HepG2 (cell line): ENCODE measurements around the gene SEC16A. TPM values are rescaled to one million over a fixed set of nuclear protein-coding genes. Genes with fewer than 3 reads are reported as not detected.

ENCODE experiments used
- ASH2L ChIP-seq: fragments of 300-600, 200-600 bp; sonication (generic); IDR thresholded peaks from 2 replicates; pipeline ENCODE4 v1.7.0; 2017; ENCODE audit warnings: low read depth, mild to moderate bottlenecking, moderate library complexity, mixed read lengths, low read length; ENCODE audit not compliant: insufficient read length
- ATRX ChIP-seq: sonication (generic); formaldehyde crosslinking; IDR thresholded peaks from 2 replicates; pipeline ENCODE4 v1.4.0; 2020; ENCODE audit warnings: missing genetic modification reagents, borderline replicate concordance
- CBX1 ChIP-seq: IDR thresholded peaks from one replicate; pipeline ENCODE4 v1.6.1; 2016; ENCODE audit warnings: antibody characterized with exemption, low read depth
- CBX5 ChIP-seq: sonication (generic); formaldehyde crosslinking; IDR thresholded peaks from 2 replicates; pipeline ENCODE4 v1.4.0; 2020; ENCODE audit warnings: missing genetic modification reagents, borderline replicate concordance
- ETV5 ChIP-seq: IDR thresholded peaks from 2 replicates; pipeline ENCODE4 v1.6.1; 2018; ENCODE audit warnings: missing biosample characterization, missing genetic modification reagents, inconsistent platforms, borderline replicate concordance
- FOSL2 ChIP-seq: sonication (generic); formaldehyde crosslinking; IDR thresholded peaks from 2 replicates; pipeline ENCODE4 v1.4.0; 2020; ENCODE audit warnings: missing genetic modification reagents
- HDAC2 ChIP-seq: sonication (generic); formaldehyde crosslinking; IDR thresholded peaks from 2 replicates; pipeline ENCODE4 v1.4.0; 2020; ENCODE audit warnings: missing genetic modification reagents
- IRF2 ChIP-seq: IDR thresholded peaks from 2 replicates; pipeline ENCODE4 v1.6.1; 2018; ENCODE audit warnings: missing genetic modification reagents, missing compliant biosample characterization
- ISL2 ChIP-seq: sonication (generic); formaldehyde crosslinking; IDR thresholded peaks from 2 replicates; pipeline ENCODE4 v1.5.0; 2020; ENCODE audit warnings: missing genetic modification reagents
- ISX ChIP-seq: sonication (generic); formaldehyde crosslinking; conservative IDR thresholded peaks from 2 replicates; pipeline ENCODE4 v1.5.0; 2020; ENCODE audit warnings: missing genetic modification reagents
- STAT5B ChIP-seq: sonication (generic); formaldehyde crosslinking; IDR thresholded peaks from 2 replicates; pipeline ENCODE4 v1.4.0; 2020; ENCODE audit warnings: missing genetic modification reagents
- ZFX ChIP-seq: sonication (generic); formaldehyde crosslinking; IDR thresholded peaks from 2 replicates; pipeline ENCODE4 v1.4.0; 2020; ENCODE audit warnings: mild to moderate bottlenecking, low read depth, missing genetic modification reagents, moderate library complexity
- ZNF17 ChIP-seq: sonication (generic); formaldehyde crosslinking; IDR thresholded peaks from 2 replicates; pipeline ENCODE4 v1.5.0; 2020; ENCODE audit warnings: mild to moderate bottlenecking, missing genetic modification reagents
- ZNF205 ChIP-seq: IDR thresholded peaks from 2 replicates; pipeline ENCODE4 v1.6.1; 2018; ENCODE audit warnings: missing biosample characterization, missing genetic modification reagents
- ZNF891 ChIP-seq: sonication (generic); formaldehyde crosslinking; IDR thresholded peaks from 2 replicates; pipeline ENCODE4 v1.5.0; 2020; ENCODE audit warnings: mild to moderate bottlenecking, missing genetic modification reagents
- polyA plus RNA-seq, 8 experiments: library from polyadenylated mRNA; depleted of rRNA in 3 of 8; stranded (reverse) in 7 of 8; unstranded in 1 of 8; fragments of >200 nt; fragmentation: Illumina TruSeq in 4 of 8; extraction: Trizol in 4 of 8; gene quantifications; 2 replicates each; pipeline versions ENCODE4 v1.2.1 to v1.2.3, GENCODE V29; 2011 to 2016; ENCODE audit warnings: low read depth in 4 of 8, missing spikeins in 1 of 8, mixed read lengths in 1 of 8; ENCODE audit not compliant: insufficient read depth in 1 of 8
- total RNA-seq, 5 experiments: library from RNA; depleted of rRNA; stranded (reverse); fragments of >200 nt; fragmentation: Illumina TruSeq; extraction: Trizol; gene quantifications; 2 replicates each; pipeline ENCODE4 v1.2.3, GENCODE V29; 2016; ENCODE audit warnings: low read depth in 1 of 5
- TF ChIP-seq, protein P1 (sequence below): sonication (generic); formaldehyde crosslinking; IDR thresholded peaks from 2 replicates; pipeline ENCODE4 v1.4.0; 2020; ENCODE audit warnings: missing genetic modification reagents
- TF ChIP-seq, protein P2 (sequence below): sonication (generic); formaldehyde crosslinking; IDR thresholded peaks from 2 replicates; pipeline ENCODE4 v1.8.1; 2022; ENCODE audit warnings: low read depth, mild to moderate bottlenecking, missing genetic modification reagents
- TF ChIP-seq, protein P3 (sequence below): sonication (generic); formaldehyde crosslinking; IDR thresholded peaks from 2 replicates; pipeline ENCODE4 v1.8.0; 2022; ENCODE audit warnings: mild to moderate bottlenecking, missing genetic modification reagents, borderline replicate concordance

The SEC16A gene
- total and polyA plus RNA-seq, 2 of the 13 experiments (the other 11 are each of a cell fraction or from before 2014, with no cell fraction given) = 15.9 to 18.9 TPM

DNA sequence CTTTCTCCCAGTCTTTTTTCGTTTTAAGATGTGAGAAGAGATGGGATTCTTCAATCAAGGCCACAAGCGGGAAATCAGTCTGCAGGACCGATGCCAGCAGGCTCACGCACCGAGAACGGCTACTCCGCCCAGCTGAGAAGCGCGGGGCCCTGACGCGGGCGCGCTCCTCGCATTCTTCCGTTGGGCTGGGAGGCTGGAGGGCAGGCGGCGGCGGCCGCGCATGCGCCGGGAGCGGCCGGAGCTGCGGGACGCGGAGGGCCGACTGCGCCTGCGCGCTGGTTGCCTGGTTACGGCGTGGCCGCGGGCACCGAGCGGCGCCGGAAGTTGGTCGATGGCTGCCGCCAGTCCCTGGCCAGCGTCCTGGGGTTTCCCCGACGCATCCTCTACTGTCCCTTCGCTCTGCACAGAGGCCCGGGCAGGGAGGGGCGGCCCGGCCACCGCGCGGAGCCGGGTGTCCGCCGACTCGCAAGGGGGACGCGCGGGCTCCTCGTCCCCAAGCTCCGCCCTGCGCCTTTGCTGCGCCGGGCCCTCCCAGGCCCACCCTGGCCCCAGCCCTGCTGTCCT lies 831 bp upstream of the SEC16A start (continued):
- TF ChIP-seq, protein P1, sequence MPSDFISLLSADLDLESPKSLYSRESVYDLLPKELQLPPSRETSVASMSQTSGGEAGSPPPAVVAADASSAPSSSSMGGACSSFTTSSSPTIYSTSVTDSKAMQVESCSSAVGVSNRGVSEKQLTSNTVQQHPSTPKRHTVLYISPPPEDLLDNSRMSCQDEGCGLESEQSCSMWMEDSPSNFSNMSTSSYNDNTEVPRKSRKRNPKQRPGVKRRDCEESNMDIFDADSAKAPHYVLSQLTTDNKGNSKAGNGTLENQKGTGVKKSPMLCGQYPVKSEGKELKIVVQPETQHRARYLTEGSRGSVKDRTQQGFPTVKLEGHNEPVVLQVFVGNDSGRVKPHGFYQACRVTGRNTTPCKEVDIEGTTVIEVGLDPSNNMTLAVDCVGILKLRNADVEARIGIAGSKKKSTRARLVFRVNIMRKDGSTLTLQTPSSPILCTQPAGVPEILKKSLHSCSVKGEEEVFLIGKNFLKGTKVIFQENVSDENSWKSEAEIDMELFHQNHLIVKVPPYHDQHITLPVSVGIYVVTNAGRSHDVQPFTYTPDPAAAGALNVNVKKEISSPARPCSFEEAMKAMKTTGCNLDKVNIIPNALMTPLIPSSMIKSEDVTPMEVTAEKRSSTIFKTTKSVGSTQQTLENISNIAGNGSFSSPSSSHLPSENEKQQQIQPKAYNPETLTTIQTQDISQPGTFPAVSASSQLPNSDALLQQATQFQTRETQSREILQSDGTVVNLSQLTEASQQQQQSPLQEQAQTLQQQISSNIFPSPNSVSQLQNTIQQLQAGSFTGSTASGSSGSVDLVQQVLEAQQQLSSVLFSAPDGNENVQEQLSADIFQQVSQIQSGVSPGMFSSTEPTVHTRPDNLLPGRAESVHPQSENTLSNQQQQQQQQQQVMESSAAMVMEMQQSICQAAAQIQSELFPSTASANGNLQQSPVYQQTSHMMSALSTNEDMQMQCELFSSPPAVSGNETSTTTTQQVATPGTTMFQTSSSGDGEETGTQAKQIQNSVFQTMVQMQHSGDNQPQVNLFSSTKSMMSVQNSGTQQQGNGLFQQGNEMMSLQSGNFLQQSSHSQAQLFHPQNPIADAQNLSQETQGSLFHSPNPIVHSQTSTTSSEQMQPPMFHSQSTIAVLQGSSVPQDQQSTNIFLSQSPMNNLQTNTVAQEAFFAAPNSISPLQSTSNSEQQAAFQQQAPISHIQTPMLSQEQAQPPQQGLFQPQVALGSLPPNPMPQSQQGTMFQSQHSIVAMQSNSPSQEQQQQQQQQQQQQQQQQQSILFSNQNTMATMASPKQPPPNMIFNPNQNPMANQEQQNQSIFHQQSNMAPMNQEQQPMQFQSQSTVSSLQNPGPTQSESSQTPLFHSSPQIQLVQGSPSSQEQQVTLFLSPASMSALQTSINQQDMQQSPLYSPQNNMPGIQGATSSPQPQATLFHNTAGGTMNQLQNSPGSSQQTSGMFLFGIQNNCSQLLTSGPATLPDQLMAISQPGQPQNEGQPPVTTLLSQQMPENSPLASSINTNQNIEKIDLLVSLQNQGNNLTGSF = no peak
- TF ChIP-seq ETV5 = peak; percentile 72; the same call in 1 of the 2 replicates
- TF ChIP-seq ZNF205 = peak; percentile 23; the same call in 1 of the 2 replicates
- 0 out of 2 replicates have a peak, but pooled peaks have one; percentile 33 for TF ChIP-seq HDAC2
- no peak for TF ChIP-seq CBX5 (CRISPR knock-in tag)
- TF ChIP-seq ASH2L = peak; percentile 38
- 0 out of 2 replicates have a peak, but pooled peaks have one; percentile 65 for TF ChIP-seq IRF2 (CRISPR knock-in tag)
- no peak for TF ChIP-seq ATRX
- TF ChIP-seq ZNF17 = no peak
- TF ChIP-seq ISL2 (CRISPR knock-in tag) = no peak
- no peak for TF ChIP-seq ISX (CRISPR knock-in tag)
- TF ChIP-seq CBX1 = no peak
- peak; percentile 37; the same call in 1 of the 2 replicates for TF ChIP-seq FOSL2 (CRISPR knock-in tag)
- TF ChIP-seq, protein P2, sequence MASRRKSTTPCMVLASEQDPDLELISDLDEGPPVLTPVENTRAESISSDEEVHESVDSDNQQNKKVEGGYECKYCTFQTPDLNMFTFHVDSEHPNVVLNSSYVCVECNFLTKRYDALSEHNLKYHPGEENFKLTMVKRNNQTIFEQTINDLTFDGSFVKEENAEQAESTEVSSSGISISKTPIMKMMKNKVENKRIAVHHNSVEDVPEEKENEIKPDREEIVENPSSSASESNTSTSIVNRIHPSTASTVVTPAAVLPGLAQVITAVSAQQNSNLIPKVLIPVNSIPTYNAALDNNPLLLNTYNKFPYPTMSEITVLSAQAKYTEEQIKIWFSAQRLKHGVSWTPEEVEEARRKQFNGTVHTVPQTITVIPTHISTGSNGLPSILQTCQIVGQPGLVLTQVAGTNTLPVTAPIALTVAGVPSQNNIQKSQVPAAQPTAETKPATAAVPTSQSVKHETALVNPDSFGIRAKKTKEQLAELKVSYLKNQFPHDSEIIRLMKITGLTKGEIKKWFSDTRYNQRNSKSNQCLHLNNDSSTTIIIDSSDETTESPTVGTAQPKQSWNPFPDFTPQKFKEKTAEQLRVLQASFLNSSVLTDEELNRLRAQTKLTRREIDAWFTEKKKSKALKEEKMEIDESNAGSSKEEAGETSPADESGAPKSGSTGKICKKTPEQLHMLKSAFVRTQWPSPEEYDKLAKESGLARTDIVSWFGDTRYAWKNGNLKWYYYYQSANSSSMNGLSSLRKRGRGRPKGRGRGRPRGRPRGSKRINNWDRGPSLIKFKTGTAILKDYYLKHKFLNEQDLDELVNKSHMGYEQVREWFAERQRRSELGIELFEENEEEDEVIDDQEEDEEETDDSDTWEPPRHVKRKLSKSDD (CRISPR knock-in tag) = no peak
- TF ChIP-seq ZFX (CRISPR knock-in tag) = peak; percentile 89
- TF ChIP-seq STAT5B = no peak
- TF ChIP-seq, protein P3, sequence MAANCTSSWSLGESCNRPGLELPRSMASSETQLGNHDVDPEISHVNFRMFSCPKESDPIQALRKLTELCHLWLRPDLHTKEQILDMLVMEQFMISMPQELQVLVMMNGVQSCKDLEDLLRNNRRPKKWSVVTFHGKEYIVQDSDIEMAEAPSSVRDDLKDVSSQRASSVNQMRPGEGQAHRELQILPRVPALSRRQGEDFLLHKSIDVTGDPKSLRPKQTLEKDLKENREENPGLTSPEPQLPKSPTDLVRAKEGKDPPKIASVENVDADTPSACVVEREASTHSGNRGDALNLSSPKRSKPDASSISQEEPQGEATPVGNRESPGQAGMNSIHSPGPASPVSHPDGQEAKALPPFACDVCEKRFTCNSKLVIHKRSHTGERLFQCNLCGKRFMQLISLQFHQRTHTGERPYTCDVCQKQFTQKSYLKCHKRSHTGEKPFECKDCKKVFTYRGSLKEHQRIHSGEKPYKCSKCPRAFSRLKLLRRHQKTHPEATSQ (CRISPR knock-in tag) = no peak
- TF ChIP-seq ZNF891 = peak; percentile 29; the same call in 1 of the 2 replicates
